Measurements from ENCODE around the gene PMS1.
"Not testable (repeated sequence)": the region's sequence is repeated elsewhere in the genome, so short reads cannot be mapped to it uniquely, and the experiment has no call there.

PMS1 gene

GRCh38 chr2:189783927-189784867 is at the start of gene PMS1, which contains the start of gene ORMDL1:
Gene PMS1, plus strand, starts transcription at chr2:189784450. Its CDS starts 7,360 bp downstream, at chr2:189791810.
Gene ORMDL1, minus strand, starts transcription at chr2:189784339. Its CDS starts 1,744 bp downstream, at chr2:189782595.
- DNase-seq, result peak; percentile 64 to 98 (median 95)

- peak in 1 of 58 donors; percentile 0 for DNase-seq
Measured at GRCh38 chr2:189751080-189751658, 33.1 kb upstream of the PMS1 start.

- no peak for DNase-seq
Measured at GRCh38 chr2:189756311-189756952, 27.8 kb upstream of the PMS1 start.

- not testable (repeated sequence) for DNase-seq
Measured at GRCh38 chr2:189760154-189760553, 24.1 kb upstream of the PMS1 start.

GRCh38 chr2:189762229-189762550 is 22.1 kb upstream of the PMS1 start:
- DNase-seq, result no peak

- DNase-seq, result peak; percentile 60 to 96 (median 88)
Measured at GRCh38 chr2:189762551-189763298, 21.5 kb upstream of the PMS1 start, which contains the start of gene OSGEPL1. Gene OSGEPL1, minus strand, starts transcription at chr2:189762792. Its CDS starts 1,152 bp downstream, at chr2:189761640.

GRCh38 chr2:189763908-189764661 is 20.2 kb upstream of the PMS1 start:
- DNase-seq, result no peak

- no peak for DNase-seq
Measured at GRCh38 chr2:189770590-189771322, 13.5 kb upstream of the PMS1 start.

- no peak for DNase-seq
Measured at GRCh38 chr2:189772212-189772611, 12.0 kb upstream of the PMS1 start.

GRCh38 chr2:189782221-189782671 is 2.0 kb upstream of the PMS1 start:
- DNase-seq, result no peak

GRCh38 chr2:189783451-189783926 is 761 bp upstream of the PMS1 start:
- DNase-seq, result peak in 1 of 58 donors; percentile 21

GRCh38 chr2:189791338-189792042 is 7.2 kb downstream of the PMS1 start:
- DNase-seq, result no peak

GRCh38 chr2:189794310-189794709 is 10.1 kb downstream of the PMS1 start:
- DNase-seq, result no peak

- DNase-seq, result peak in 6 of 58 donors; percentile 1 to 30 (median 8)
Measured at GRCh38 chr2:189797902-189798301, 13.7 kb downstream of the PMS1 start.

- DNase-seq, result peak in 4 of 58 donors; percentile 3 to 51 (median 26)
Measured at GRCh38 chr2:189798312-189799029, 14.2 kb downstream of the PMS1 start.

- no peak for DNase-seq
Measured at GRCh38 chr2:189799030-189799331, 14.7 kb downstream of the PMS1 start.

GRCh38 chr2:189799531-189799930 is 15.3 kb downstream of the PMS1 start:
- DNase-seq, result peak in 1 of 58 donors; percentile 1

GRCh38 chr2:189802396-189802912 is 18.2 kb downstream of the PMS1 start:
- DNase-seq, result no peak

Data from anterior cingulate cortex (tissue), 58 donors.